GM04503 (cell line): ENCODE results near the gene ISOC1.

ENCODE experiments used
- DNase-seq: peaks from one replicate; pipeline ENCODE4 v3.0.0-alpha.2; 2012; ENCODE audit warnings: low read depth

ISOC1 gene

DNA sequence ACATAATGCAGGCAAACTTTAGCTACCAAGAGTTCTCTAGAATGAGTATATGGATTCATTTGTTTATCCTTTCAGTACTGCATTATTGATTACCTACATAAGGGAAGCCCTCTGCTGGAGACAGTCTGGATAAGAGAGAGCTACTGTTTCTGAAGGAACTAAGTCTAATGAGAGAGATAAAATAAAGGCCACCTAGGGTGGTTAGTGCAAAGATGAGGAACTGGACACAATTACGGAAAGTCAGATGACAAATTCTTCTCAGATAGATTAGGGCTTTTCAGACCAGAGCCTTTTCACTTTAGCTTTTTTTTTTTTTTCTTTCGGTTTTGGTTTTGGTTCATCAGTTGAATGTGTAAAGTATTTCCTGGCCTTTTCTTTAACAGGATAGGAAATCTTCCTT lies 31.3 kb downstream of the ISOC1 start:
- no peak for DNase-seq

DNA sequence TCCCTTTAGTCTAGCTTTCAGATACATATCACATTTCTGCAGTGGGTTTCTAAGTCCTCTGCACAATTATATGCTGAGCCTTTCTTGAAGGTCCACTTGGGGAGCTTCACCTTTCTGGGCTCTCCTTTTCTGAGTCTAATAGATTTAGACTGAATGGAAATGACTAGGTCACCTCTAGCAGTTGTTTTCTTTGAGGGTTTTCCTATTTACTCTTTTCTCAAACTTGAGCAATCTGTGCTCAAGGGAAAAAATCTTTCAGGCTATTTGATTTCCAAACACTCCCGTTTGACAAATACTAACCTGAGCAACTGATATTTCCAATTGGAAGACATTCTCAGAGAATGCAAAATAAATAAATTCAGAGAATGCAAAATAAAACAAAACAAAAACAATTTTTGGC lies 39.0 kb downstream of the ISOC1 start:
- DNase-seq, result no peak

DNA sequence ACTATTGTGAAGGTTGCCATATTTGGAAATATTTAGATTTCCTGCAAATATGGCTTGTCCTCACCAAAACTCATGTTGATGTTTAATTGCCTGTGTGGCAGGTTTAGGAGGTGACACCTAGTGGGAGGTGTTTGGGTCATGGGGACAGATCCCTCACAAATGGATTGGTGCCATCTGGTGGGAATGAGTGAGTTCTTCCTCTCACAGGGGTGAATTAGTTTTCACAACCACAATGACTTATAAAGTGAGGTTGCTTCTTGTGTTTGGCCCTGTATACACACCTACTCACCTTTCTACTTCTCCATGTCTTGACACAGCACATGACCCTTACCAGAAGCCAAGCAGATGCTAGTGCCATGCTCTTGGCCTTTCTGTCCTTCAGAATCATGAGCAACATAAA lies 41.1 kb downstream of the ISOC1 start:
- no peak for DNase-seq

- DNase-seq, result no peak
Measured at GRCh38 chr5:129137637-129138036, 43.1 kb downstream of the ISOC1 start.

GRCh38 chr5:129141078-129141477 lies 46.5 kb downstream of the ISOC1 start:
- DNase-seq, result no peak

DNA sequence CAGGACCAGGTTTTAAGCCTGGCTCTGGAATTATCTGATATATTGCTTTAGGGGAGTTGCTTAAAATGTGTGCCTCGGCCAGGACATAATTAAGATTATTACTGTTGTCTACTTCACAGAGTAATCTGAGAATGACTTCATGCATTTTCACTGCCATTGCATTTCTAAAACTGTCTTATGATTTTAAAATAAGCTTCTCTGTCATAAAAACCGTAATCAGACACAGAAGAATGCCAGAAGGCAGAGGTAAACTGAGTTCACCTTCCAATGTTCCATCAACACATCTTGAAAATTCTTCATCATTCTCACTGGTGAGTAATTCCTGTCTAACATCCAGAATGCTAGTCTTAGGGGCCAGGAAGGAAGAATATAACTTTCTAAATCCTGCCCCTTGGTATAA lies 47.1 kb downstream of the ISOC1 start:
- DNase-seq, result no peak

GRCh38 chr5:129155876-129156275 lies 61.3 kb downstream of the ISOC1 start:
- no peak for DNase-seq

DNA sequence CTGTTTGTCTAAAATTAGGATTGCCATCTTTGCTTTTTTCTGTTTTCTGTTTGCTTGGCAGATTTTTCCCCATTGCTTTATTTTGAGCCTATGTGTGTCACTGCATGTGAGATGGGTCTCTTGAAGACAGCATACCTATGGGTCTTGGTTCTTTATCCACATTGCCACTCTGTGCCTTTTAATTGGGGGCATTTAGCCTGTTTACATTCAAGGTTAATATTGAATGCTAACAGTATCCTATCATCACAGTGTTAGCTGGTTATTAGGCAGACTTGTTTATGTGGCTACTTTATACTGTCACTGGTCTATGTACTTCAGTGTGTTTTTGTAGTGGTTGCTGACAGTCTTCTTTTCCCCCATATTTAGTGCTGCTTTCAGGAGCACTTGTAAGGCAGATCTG lies 67.3 kb downstream of the ISOC1 start:
- DNase-seq, result no peak
